Karpas-422 (cell line): ENCODE data around the gene SLC4A2. TPM values are rescaled to one million over a fixed set of nuclear protein-coding genes. Genes with fewer than 3 reads are reported as not detected.

ENCODE experiments used
- DNase-seq: peaks from one replicate; pipeline ENCODE4 v3.0.0-alpha.2; 2015
- H2AFZ ChIP-seq: fragments of 200-600 bp; sonication (generic); 2 replicates; pipeline ENCODE4 v1.6.1; 2014; ENCODE audit warnings: antibody characterized with exemption, low read length, mixed read lengths
- H3K27ac ChIP-seq: fragments of 200-600 bp; sonication (generic); 2 replicates; pipeline ENCODE4 v1.5.1; 2014; ENCODE audit warnings: mild to moderate bottlenecking, low read length, moderate library complexity
- H3K27me3 ChIP-seq: fragments of 200-600 bp; sonication (generic); 2 replicates; pipeline ENCODE4 v1.6.1; 2014; ENCODE audit warnings: low read length, mixed read lengths
- H3K36me3 ChIP-seq: fragments of 200-600 bp; sonication (generic); 2 replicates; pipeline ENCODE4 v1.6.1; 2014; ENCODE audit warnings: low read length, mixed read lengths; ENCODE audit not compliant: insufficient read depth
- H3K4me1 ChIP-seq: fragments of 200-600 bp; sonication (generic); 2 replicates; pipeline ENCODE4 v1.6.1; 2014; ENCODE audit warnings: mild to moderate bottlenecking, low read length, mixed read lengths
- H3K4me2 ChIP-seq: fragments of 200-600 bp; sonication (generic); 2 replicates; pipeline ENCODE4 v1.6.1; 2014; ENCODE audit warnings: low read length, low read depth, mild to moderate bottlenecking; ENCODE audit not compliant: poor library complexity, severe bottlenecking
- H3K4me3 ChIP-seq: fragments of 200-600 bp; sonication (generic); 2 replicates; pipeline ENCODE4 v1.5.1; 2014; ENCODE audit warnings: mild to moderate bottlenecking, antibody characterized with exemption, low read length, mixed read lengths
- H3K79me2 ChIP-seq: fragments of 200-600 bp; sonication (generic); 2 replicates; pipeline ENCODE4 v1.6.1; 2014; ENCODE audit warnings: mild to moderate bottlenecking, low read length, mixed read lengths
- H3K9ac ChIP-seq: fragments of 200-600 bp; sonication (generic); 2 replicates; pipeline ENCODE4 v1.6.0; 2014; ENCODE audit warnings: low read length
- H3K9me2 ChIP-seq: fragments of 200-600 bp; sonication (generic), shearing (Covaris generic); replicated peaks from 2 replicates; pipeline ENCODE4 v1.6.0; 2014; ENCODE audit warnings: mild to moderate bottlenecking, low read length, moderate library complexity; ENCODE audit not compliant: insufficient read depth
- H3K9me3 ChIP-seq: fragments of 300-700, 200-600 bp; sonication (generic); 2 replicates; pipeline ENCODE4 v1.6.1; 2014; ENCODE audit warnings: low read length, mixed read lengths
- H4K20me1 ChIP-seq: fragments of 200-600 bp; sonication (generic); 2 replicates; pipeline ENCODE4 v1.6.1; 2014; ENCODE audit warnings: mild to moderate bottlenecking, antibody characterized with exemption, low read length, low read depth; ENCODE audit not compliant: insufficient read depth
- total RNA-seq: library from RNA; depleted of rRNA; stranded (reverse); fragments of >200 nt; shearing (Covaris generic); gene quantifications from 2 replicates; pipeline ENCODE4 v1.2.3, GENCODE V29; 2014; ENCODE audit warnings: low replicate concordance

Gene SLC4A2
- total RNA-seq, 1 experiment from 2014 or later: 35.1 TPM

DNA sequence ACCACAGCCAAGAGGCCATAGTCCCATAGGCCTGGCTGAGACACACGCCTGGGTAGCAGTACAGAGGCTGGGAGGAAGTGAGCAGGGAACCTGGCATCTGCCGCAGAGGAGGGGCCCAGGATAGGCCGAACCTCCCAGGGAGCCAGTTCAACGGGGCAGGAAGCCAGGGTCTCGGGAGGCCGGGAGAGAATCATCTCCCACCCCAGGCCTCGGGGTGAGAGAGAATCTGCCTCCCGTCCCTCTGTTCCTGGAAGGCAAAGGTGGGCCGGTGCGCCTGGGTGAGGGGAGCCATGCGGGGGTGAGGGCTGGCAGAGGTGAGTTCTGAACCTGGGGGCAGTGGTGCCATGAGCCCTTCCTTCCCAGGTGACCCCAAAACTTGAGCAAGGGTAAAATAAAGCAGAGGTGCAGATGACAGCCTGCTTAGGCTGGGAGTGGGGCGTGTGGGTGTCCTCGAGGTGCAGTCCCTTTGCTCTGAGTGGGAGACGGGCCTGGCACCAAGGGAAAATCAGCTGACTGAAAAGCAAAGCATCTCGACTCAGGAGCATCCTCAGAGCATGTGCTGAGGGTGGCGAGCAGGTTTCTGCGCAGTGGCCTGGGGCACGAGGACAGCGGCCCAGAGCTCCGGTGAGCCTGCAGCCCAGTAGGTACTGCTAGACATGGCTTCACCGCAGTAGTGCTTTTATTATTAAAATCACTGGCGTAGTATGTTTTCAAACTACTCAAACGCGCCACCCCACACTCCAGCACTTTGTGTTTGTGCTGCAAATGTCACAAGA is 42.4 kb downstream of the SLC4A2 start:
- H2AFZ ChIP-seq: no peak overlapping the region
- no peak overlapping the region for H3K4me2 ChIP-seq
- H3K79me2 ChIP-seq: no peaks in the 10 kb centered on the region
- H3K36me3 ChIP-seq: no peaks in the 10 kb centered on the region
- DNase-seq: no peak
- no peaks in the 10 kb centered on the region for H3K27me3 ChIP-seq
- no peak overlapping the region for H3K9ac ChIP-seq
- no peaks in the 10 kb centered on the region for H3K9me3 ChIP-seq
- H3K4me1 ChIP-seq: no peaks in the 10 kb centered on the region
- no peaks in the 10 kb centered on the region for H3K9me2 ChIP-seq
- no peaks in the 10 kb centered on the region for H4K20me1 ChIP-seq
- no peak overlapping the region for H3K27ac ChIP-seq
- H3K4me3 ChIP-seq: no peak overlapping the region

DNA sequence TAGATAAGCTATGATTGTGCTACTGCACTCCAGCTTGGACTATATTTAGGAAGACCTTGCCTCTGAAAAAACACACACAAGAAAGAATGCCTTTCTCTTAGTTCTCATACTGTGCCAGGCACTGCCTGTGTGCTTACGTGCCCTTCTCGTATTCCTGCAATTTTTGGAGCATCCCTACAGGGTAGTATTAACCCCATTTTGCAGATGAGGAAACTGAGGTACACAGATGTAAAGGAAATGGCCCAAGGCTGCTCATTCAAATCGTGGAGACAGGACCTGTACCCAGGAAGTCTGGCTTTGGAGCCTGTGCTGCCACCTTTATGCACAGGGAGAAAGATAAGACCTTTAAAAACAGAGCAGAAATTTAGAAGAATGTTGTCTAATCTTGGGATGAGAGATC is 43.6 kb downstream of the SLC4A2 start:
- Histone ChIP-seq H3K79me2 (no peaks in the 10 kb centered on the region), H3K36me3 (no peaks in the 10 kb centered on the region), H3K4me1 (no peaks in the 10 kb centered on the region), H3K27me3 (no peaks in the 10 kb centered on the region), H4K20me1 (no peaks in the 10 kb centered on the region), H3K27ac (no peak overlapping the region), H3K9me2 (no peaks in the 10 kb centered on the region), H3K4me2 (no peak overlapping the region), H3K9me3 (no peaks in the 10 kb centered on the region), H3K4me3 (no peak overlapping the region), H3K9ac (no peak overlapping the region), H2AFZ (no peak overlapping the region)
- no peak for DNase-seq

DNA sequence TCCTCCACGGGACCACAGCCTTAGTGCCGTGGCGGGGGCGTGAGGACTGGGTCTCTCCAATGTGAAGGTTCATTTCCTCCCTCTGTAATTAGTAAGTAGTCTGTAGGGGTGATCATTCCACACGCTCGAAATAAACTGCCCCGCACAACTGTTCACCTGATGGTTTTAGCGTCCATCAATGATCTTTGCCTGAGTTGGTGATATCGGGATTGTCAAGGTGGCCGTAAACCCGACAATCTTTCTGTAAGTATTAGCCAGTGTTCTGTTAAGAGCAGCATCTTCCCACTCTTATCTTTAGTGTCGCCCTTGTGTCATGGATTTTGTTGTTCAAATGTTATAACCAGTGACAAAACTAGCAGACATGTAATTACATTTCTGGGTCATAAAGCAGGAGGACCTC is 44.6 kb downstream of the SLC4A2 start:
- Histone ChIP-seq H3K27ac (no peak overlapping the region), H3K36me3 (no peaks in the 10 kb centered on the region), H4K20me1 (no peaks in the 10 kb centered on the region), H3K9ac (no peak overlapping the region), H3K4me1 (no peaks in the 10 kb centered on the region), H3K4me3 (no peak overlapping the region), H3K27me3 (no peaks in the 10 kb centered on the region), H3K9me2 (no peaks in the 10 kb centered on the region), H3K9me3 (no peaks in the 10 kb centered on the region), H3K4me2 (no peak overlapping the region), H3K79me2 (no peaks in the 10 kb centered on the region), H2AFZ (no peak overlapping the region)
- no peak for DNase-seq

DNA sequence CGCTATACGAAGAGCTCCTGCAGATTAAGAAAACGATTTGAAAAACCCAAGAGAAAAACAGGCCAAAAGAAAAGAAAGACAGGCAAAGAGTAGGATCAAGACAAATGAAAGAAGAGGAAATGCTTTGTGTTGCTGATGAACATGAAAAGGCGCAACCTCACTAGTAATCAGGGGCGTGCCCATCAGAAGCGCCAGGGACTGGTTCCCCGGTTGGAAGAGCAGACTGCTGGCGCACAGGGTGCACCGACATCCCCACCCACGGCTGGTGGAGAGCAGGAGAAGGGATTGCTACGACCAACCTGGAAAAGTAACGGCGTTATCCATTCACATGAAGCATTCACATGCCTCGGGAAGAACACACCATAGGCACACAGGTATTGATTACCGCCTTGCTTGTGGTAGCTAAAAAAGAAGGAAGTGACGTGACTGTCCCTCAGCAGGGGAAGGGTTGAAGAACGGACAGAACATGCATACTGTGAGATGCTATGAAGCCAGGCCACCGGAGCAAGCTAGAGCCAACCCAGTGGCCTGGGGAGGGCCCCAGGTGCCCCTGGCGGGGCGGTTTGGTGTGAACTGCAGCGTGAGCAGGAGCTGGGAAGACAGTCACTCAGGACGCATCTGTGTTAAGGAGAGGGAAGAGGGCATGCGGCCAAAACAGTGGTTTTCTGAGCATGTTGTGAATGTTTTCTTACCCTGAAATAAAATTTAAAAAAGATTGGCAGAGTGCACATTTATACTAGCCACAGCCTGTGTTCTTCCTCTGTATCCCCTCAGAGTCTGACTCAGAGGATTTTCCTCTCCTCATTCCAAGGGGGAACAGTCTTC is 45.2 kb downstream of the SLC4A2 start:
- DNase-seq: no peak
- Histone ChIP-seq H3K79me2 (no peaks in the 10 kb centered on the region), H3K4me2 (no peak overlapping the region), H3K4me3 (no peak overlapping the region), H2AFZ (no peak overlapping the region), H3K4me1 (no peaks in the 10 kb centered on the region), H4K20me1 (no peaks in the 10 kb centered on the region), H3K27me3 (no peaks in the 10 kb centered on the region), H3K36me3 (no peaks in the 10 kb centered on the region), H3K9me3 (no peaks in the 10 kb centered on the region), H3K9me2 (no peaks in the 10 kb centered on the region), H3K27ac (no peak overlapping the region), H3K9ac (no peak overlapping the region)

DNA sequence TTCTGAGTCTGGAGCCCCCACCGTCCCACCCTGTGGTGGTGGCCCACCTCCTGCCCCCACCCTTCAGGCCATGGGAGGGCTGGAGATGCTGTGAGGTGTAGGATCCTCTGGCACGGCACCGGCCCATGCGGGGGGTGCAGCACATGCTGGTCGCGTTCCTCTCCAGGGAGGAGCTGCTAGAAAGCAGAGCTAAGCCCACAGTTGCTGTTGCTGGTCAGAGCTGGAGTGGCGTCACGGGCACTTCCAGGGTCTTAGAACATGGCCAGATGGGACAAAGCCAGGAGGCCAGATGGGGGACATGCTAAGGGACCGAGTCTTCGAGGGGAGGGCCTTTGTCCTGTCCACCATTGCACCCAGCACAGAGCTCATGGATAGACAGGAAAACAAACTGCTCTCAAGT is 48.5 kb downstream of the SLC4A2 start:
- no peaks in the 10 kb centered on the region for H3K9me2 ChIP-seq
- no peaks in the 10 kb centered on the region for H3K79me2 ChIP-seq
- no peaks in the 10 kb centered on the region for H3K4me1 ChIP-seq
- DNase-seq: no peak
- H3K4me3 ChIP-seq: no peak overlapping the region
- H2AFZ ChIP-seq: no peak overlapping the region
- no peaks in the 10 kb centered on the region for H3K27me3 ChIP-seq
- no peak overlapping the region for H3K27ac ChIP-seq
- no peaks in the 10 kb centered on the region for H3K9me3 ChIP-seq
- H3K4me2 ChIP-seq: no peak overlapping the region
- H3K36me3 ChIP-seq: no peaks in the 10 kb centered on the region
- no peaks in the 10 kb centered on the region for H4K20me1 ChIP-seq
- no peak overlapping the region for H3K9ac ChIP-seq

DNA sequence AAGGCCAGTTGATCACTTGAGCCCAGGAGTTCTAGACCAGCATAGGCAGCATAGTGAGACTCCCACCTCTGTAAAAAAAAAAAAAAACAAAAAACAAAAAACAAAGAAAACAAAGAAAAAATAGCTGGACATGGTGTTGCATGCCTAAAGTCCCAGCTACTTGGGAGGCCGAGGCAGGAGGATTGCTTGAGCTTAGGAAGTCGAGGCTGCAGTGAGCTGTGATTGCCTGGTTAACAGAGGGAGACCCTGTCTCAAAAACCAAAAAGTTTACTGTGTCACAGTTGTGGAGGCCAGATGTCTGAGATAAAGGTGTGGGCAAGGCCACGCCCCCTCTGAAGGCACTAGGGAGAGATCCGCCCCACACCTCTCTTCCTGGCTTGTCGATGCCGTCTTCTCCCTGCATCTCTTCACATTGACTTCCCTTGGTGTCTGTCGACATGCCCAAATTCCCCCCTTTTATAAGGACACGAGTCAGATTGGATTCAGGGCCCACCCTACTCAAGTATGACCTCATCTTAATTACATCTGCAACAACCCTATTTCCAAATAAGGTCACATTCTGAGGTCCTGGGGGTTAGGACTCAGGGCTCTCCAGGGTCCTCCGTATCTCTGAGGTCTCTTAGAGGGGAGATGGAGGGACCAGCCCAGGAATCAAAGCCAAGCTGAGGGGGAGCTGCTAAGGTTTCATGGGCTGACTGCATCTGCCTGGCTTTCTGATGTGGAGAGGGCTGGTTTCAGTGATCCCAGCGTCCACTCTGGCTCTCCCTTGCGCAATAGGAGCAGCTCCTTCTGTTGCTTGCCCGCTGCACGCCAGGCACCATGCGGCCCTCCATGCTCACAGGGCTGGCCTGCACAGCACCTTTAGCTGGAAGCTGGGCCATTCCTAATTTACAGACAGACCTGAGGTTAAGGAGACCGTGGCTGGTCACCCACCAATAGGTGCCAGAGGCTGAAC is 50.0 kb downstream of the SLC4A2 start:
- Histone ChIP-seq H3K79me2 (no peaks in the 10 kb centered on the region), H3K9ac (no peak overlapping the region), H3K4me1 (no peaks in the 10 kb centered on the region), H3K27me3 (no peaks in the 10 kb centered on the region), H3K27ac (no peak overlapping the region), H3K4me3 (no peak overlapping the region), H4K20me1 (no peaks in the 10 kb centered on the region), H3K9me2 (no peaks in the 10 kb centered on the region), H3K9me3 (no peaks in the 10 kb centered on the region), H3K4me2 (no peak overlapping the region), H2AFZ (no peak overlapping the region), H3K36me3 (no peaks in the 10 kb centered on the region)
- no peak for DNase-seq

DNA sequence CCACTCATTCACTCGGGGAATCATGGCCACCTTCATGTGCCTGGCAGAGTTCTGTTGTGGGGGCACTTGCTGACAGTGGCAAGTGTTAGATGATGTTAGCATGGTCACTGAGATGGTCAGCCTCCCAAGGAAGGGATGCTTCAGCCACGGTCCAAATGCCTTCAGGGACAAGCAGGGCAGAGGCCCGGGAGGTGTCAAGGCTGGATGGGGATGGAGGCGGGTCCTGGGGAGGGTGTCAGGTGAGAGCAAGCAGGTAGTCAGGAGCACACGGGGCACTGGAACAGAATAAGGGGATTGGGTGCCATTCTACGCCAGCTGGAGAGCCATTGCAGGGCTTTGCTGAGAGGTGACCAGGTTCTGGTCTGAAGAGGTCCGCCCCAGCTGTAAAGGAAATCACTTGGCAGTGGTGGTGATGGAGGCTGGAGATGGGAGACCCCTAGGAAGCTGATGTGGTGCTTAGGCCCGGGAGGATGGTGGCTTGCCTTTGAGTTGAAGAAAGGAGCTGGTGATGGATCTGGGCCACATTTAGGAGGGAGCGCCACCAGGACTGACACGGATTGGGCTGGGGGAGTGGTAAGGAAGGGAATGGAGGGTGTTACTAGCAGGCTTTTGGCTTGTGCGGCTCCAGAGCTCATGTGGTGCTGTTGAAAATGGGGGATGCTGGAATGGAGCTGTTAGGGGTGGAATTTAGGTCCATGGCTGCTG is 51.0 kb downstream of the SLC4A2 start:
- Histone ChIP-seq H3K4me3 (no peak overlapping the region), H3K4me2 (no peak overlapping the region), H3K27ac (no peak overlapping the region), H4K20me1 (no peaks in the 10 kb centered on the region), H3K36me3 (no peaks in the 10 kb centered on the region), H3K4me1 (no peaks in the 10 kb centered on the region), H3K9me2 (no peaks in the 10 kb centered on the region), H2AFZ (no peak overlapping the region), H3K9ac (no peak overlapping the region), H3K27me3 (no peaks in the 10 kb centered on the region), H3K79me2 (no peaks in the 10 kb centered on the region), H3K9me3 (no peaks in the 10 kb centered on the region)
- no peak for DNase-seq
